Measurements from ENCODE around the gene DTHD1. TPM values are rescaled to one million over a fixed set of nuclear protein-coding genes. Genes with fewer than 3 reads are reported as not detected.

The DTHD1 gene
- total and polyA plus RNA-seq, 10 of the 15 experiments (the other 5 are each of a cell fraction or from before 2014, with no cell fraction given) = 0.05 to 2.8 (median 1.4) TPM

- WGBS (ENCODE audit: insufficient coverage, insufficient replicate concordance, low lambda C conversion rate, missing lambda C conversion rate) = 100% methylated on average over 2 of the region's 2 CpGs
- CTCF ChIA-PET = interaction anchor here (2.0 kb wide), 1 partner anchor 8 kb away, joined by 14 read pairs; no protein-coding TSS in a partner anchor
Observed at GRCh38 chr4:36391411-36391810, 110.0 kb downstream of the DTHD1 start.

More at GRCh38 chr4:36391411-36391810, 110.0 kb downstream of the DTHD1 start:
- Histone ChIP-seq H3K4me2 (ENCODE audit: control insufficient read depth, insufficient read depth) (no peak overlapping the region), H3K9ac (ENCODE audit: control insufficient read depth, insufficient read depth, low read length) (no peak overlapping the region), H4K20me1 (ENCODE audit: control insufficient read depth, insufficient read depth) (no peaks in the 10 kb centered on the region), H3K79me2 (ENCODE audit: control insufficient read depth, insufficient read depth, low read length) (no peaks in the 10 kb centered on the region), H3K4me3 (no peak overlapping the region), H3K27ac (ENCODE audit: control insufficient read depth, insufficient read depth) (no peak overlapping the region), H3K4me1 (ENCODE audit: control insufficient read depth, insufficient read depth, low read length) (peaks cover 4% of the 10 kb centered on the region; the same call in 1 of the 2 replicates), H3K9me3 (replicated peaks; ENCODE audit: control insufficient read depth, insufficient read depth, low read length) (no peaks in the 10 kb centered on the region), H2AFZ (ENCODE audit: control insufficient read depth, low read depth, low read length) (no peak overlapping the region), H3K27me3 (replicated peaks in 1 of 2; ENCODE audit: control insufficient read depth in 2 of 2, insufficient read depth in 2 of 2, low read length in 1 of 2) (no peaks in the 10 kb centered on the region), H3K36me3 (ENCODE audit: control insufficient read depth in 2 of 2, insufficient read depth in 2 of 2, low read length in 1 of 2) (no peaks in the 10 kb centered on the region)
- FAIRE-seq = no peak
- BruUV-seq (replicated peaks) = no TSS peak
- in situ Hi-C loops (cut with MboI) (no loop called here), intact Hi-C loops (cut with micrococcal nuclease; ENCODE audit: unreplicated experiment) (no loop called here)
- no peak for TF ChIP-seq ZNF274 (IDR thresholded peaks at IDR 0.05; ENCODE audit: insufficient read depth, insufficient read length)
- TF ChIP-seq NFYB (IDR thresholded peaks at IDR 0.05; ENCODE audit: insufficient read depth, low read depth, low read length) = no peak
- TF ChIP-seq ESRRA (IDR thresholded peaks at IDR 0.05; ENCODE audit: low read length) = no peak
- no peak for TF ChIP-seq ZNF592 (IDR thresholded peaks at IDR 0.05)
- TF ChIP-seq ZBTB33 (IDR thresholded peaks at IDR 0.05) = no peak
- no peak for TF ChIP-seq CUX1 (IDR thresholded peaks at IDR 0.05; ENCODE audit: insufficient replicate concordance, low read depth, low read length)
- TF ChIP-seq MEF2A (IDR thresholded peaks at IDR 0.05; ENCODE audit: insufficient read depth, low read depth, low read length) = no peak
- RAD21 ChIA-PET (ENCODE audit: unreplicated experiment) = interaction anchor here (1.0 kb wide), 1 partner anchor 9 kb away, joined by 3 read pairs; no protein-coding TSS in a partner anchor
- SMC1A ChIA-PET (ENCODE audit: uncharacterized antibody, unreplicated experiment) = interaction anchor here (1.3 to 3.5 kb wide), 4 partner anchors 8 to 149 kb away, joined by 3 to 26 read pairs (median 8); no protein-coding TSS in a partner anchor
- no peak for DNase-seq (ENCODE audit: low read depth, low spot score)
- ATAC-seq = no peak
- POLR2A ChIA-PET = no interaction called here
